GM12892 (cell line): ENCODE data around the gene ACACB.

Experiments used
- DNase-seq: peaks from one replicate; pipeline ENCODE4 v3.0.0; 2011; ENCODE audit not compliant: insufficient read length
- FAIRE-seq: peaks from 2 replicates; lab custom pipeline; 2011; peaks lifted over from hg19 to GRCh38; lab: Jason Lieb, UNC
- POLR2A ChIP-seq: IDR thresholded peaks from 2 replicates; pipeline ENCODE4 v1.6.1; 2011; ENCODE audit warnings: low read depth, low read length, control low read depth
- POLR2AphosphoS5 ChIP-seq: IDR thresholded peaks from 2 replicates; pipeline ENCODE4 v1.6.1; 2011; ENCODE audit warnings: low read depth, low read length, control low read depth
- TAF1 ChIP-seq: IDR thresholded peaks from 2 replicates; pipeline ENCODE4 v1.6.1; 2011; ENCODE audit warnings: low read depth, mild to moderate bottlenecking, control low read depth, low read length, borderline replicate concordance

The ACACB gene

DNA sequence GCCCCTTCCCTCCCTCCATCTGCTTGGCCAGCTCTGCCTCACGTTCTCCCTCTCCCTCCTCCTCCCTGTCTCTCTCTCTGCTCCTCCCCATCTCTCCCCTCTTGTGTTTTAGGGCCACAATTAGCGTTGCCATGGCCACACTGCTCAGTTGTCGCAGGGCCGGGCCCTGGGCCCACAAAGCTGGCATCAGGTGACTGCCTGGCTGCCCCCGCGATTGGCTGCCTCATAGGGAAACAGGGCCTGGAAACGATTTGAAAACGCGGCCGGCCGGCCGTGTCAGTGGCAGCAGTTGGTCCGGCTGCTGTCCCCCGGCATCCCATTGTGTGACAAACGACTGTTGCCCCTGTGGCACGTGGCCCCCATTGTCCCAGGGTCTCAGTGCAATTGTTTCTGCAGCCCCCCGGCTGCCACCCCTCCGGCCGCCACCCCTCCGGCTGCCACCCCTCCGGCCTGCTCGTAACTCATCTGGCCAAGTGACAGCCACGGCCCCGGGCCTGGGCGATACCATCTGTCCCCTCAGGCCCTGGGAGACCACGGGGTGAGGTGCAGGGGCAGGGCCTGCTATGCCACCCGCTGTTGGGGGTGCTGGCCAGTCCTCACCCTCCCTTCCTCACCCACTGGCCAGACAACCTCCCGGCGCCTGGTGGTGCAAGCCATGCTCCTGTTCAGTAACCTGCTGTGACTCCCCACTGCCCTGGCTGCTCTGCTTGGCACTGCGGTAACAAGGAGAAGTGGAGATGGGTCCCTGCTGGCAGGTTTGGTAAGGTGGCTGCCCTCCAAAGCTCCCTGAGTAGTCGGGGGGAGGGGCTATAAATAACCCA, 175.3 kb downstream of the ACACB start:
- FAIRE-seq: no peak
- no peak for DNase-seq
- no peak for TF ChIP-seq POLR2AphosphoS5
- no peak for TF ChIP-seq TAF1
- TF ChIP-seq POLR2A: no peak

- TF ChIP-seq POLR2AphosphoS5: no peak
- DNase-seq: no peak
- FAIRE-seq: no peak
Measured at GRCh38 chr12:109292342-109292711, 175.9 kb downstream of the ACACB start.

DNA sequence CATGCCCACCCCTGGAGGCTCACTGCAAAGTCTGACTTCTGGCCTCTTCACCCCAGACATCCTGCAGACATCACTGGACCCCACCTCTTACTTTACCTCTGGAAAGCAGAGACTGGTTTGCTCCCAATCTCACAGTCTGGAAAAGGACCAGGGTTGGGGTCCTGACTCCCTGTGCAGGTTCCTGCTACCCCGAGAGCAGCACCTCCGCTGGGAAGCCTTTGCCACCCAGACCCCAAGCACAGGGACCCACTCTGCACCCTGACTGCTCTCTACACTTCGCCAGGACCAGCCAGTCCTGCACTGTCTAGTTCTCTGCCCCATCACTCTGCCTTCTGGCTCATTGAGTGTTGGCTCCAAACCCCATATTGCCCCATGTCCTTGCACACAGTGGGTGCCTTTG, 176.7 kb downstream of the ACACB start:
- DNase-seq (no peak), FAIRE-seq (no peak)
- TF ChIP-seq TAF1: no peak
- no peak for TF ChIP-seq POLR2A

DNA sequence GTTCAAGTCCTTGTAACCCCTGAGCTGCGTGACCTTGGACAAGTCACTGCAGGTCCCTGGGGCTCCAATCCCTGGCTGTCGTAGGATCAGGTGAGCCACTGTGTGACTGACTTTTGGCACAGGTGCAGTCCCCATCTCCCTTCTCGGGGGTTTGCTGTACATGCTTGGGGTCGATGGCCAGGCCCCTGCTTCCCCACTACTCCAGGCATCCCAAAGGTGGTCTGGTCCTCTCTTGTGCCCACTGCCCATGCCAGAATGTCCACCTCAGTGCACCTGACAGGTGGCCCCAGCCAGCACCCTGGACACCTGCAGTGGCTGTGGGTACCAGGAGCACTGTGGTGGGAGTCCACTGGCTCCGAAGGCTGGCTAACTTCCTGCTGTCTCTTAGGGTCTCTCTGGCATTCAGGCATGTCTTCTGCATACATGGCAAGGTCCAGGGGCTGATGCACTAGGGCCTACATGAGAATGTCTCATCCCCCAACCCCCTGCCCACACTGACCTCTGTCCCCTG, 178.0 kb downstream of the ACACB start:
- TF ChIP-seq POLR2AphosphoS5: no peak
- no peak for TF ChIP-seq POLR2A
- no peak for TF ChIP-seq TAF1
- no peak for FAIRE-seq
- DNase-seq: no peak

DNA sequence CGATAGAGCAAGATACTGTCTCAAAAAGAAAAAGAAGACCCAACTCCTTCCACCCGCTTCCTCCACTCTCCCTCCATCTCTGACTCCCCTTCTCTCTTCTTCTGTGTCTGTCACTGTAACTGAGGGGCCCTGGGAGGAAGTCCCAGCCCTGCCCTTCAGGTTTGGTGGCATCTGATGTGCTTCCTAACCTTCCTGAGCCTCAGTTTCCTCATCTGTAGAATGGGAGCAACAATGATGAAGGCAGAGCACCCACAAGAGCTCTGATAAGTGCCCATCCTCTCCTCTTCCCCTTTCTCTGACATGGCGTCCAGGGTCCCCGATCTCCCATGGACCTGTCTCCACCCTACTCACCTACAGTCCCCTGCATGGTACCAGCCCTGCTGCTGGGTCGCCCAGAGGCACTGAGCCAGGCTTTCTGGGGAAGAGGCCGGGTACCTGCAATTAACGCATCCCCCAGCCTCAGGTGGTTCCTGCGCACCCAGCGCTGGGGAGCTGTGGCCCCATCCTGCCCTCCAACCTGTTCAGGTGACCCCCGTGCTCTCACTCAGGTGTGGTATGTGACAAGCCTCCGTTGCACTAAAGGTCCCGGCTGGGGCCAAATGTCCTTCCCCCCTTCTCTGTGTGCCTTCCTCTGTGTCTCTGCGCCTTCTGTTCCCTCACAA, 179.5 kb downstream of the ACACB start:
- no peak for DNase-seq
- TF ChIP-seq POLR2A (no peak), POLR2AphosphoS5 (no peak), TAF1 (no peak)
- FAIRE-seq: no peak

DNA sequence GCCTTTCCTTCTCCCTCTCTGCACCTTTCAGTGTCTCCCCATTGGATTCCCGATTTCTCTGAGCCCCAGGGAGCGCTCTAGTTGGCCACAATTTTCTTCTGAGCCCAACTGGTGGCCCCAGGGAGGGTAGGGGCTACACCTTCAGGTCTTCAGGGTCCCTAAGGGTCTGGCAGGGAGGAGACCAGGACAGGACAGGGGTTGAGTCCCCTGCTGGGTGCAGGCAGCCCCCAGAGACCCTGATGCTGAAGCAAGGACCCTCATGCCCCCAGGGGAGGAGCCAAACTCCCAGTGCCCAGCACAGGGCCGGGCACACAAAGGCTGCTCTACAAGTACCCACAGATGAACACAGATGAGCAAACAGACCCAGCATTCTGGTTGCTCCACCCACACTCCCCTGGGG, 180.0 kb downstream of the ACACB start:
- DNase-seq: no peak
- TF ChIP-seq POLR2AphosphoS5: no peak
- no peak for TF ChIP-seq TAF1
- no peak for TF ChIP-seq POLR2A
- FAIRE-seq: no peak

DNA sequence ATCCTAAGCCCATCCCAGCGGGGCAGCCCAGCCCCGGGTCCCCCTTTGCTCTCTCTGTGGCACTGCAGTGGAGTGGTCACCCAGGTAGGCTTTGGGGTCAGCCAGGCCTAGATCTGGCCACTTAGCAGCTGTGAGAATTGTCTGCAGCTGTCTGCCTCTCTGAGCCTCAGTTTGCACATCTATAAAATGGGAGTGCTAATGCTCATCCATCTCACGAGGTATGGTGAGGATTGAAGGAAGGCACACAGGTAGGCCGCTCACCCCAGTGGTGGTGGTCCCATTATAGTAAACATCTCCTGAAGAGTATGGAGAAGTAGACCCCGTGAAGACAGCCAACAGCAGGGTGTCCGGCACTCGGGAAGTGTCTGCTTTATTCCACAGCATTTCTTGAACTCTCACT, 183.5 kb downstream of the ACACB start:
- DNase-seq (no peak), FAIRE-seq (no peak)
- no peak for TF ChIP-seq POLR2A
- no peak for TF ChIP-seq TAF1
- no peak for TF ChIP-seq POLR2AphosphoS5

- TF ChIP-seq POLR2AphosphoS5: no peak
- no peak for TF ChIP-seq POLR2A
- TF ChIP-seq TAF1: no peak
- FAIRE-seq: no peak
Measured at GRCh38 chr12:109301643-109302168, 185.3 kb downstream of the ACACB start.

DNA sequence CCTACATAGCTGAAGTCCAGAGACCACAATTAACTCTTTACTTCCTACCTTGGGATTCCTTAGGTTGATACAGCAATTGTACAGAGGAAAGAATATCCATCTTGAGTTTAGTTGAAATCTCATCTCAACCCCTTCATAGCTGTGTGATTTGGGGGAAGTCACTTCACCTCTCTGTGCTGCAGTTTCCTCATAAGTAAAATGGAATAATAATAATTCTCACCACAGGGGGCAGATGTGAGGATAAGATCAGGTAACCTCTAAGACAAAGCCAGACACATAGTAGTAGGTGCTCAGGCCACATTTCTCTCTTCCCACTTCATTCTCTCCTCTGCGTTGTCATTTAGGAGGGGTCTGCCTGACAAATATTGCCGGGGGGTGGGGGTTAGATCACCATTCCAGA, 186.0 kb downstream of the ACACB start:
- DNase-seq: no peak
- no peak for FAIRE-seq
- TF ChIP-seq TAF1 (no peak), POLR2A (no peak), POLR2AphosphoS5 (no peak)

More at GRCh38 chr12:109301643-109302168, 185.3 kb downstream of the ACACB start:
- no peak for DNase-seq

GRCh38 chr12:109302770-109303169, 186.4 kb downstream of the ACACB start:
- FAIRE-seq: no peak

DNA sequence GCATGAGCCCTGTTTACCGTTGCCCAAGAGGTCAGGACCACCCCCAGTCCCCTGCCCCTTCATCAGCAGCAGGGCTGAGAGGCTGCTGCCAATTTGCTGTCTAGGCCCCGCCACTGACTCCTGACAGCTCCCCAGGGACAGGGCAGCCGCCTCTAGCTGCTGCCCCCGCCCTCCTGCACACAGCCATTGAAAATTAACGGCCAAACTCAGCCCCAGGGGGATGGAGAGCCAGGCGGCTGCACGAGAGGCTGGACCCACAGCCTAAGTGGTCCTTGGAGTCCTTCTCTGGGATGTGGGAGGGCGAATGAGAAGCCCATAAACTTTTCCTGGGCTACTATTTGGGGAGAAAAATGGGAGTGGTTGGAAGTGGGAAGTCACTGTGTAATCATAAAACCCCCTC, 188.1 kb downstream of the ACACB start:
- no peak for TF ChIP-seq POLR2AphosphoS5
- no peak for TF ChIP-seq TAF1
- no peak for TF ChIP-seq POLR2A
- FAIRE-seq (no peak), DNase-seq (no peak)

More at GRCh38 chr12:109302770-109303169, 186.4 kb downstream of the ACACB start:
- TF ChIP-seq POLR2A (no peak), TAF1 (no peak), POLR2AphosphoS5 (no peak)
- no peak for DNase-seq

DNA sequence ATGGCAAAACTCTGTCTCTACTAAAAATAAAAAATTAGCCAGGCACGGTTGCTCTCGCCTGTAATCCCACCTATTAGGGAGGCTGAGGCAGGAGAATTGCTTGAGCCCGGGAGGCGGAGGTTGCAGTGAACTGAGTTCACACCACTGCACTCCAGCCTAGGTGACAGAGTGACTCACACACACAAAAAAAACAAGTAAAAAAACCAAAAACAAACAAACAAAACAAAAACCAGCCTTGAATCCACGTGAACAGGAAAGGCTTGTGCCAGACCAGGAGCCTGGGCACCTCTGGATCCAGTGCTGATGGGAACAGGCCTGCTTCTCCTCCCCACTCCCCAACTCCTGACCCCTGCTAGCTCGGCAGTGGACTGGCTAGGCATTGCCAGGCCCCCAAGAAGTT, 189.2 kb downstream of the ACACB start:
- FAIRE-seq (no peak), DNase-seq (no peak)
- TF ChIP-seq TAF1 (no peak), POLR2A (no peak), POLR2AphosphoS5 (no peak)
